ENCODE results near the gene GRAMD1B. TPM values are rescaled to one million over a fixed set of nuclear protein-coding genes. Genes with fewer than 3 reads are reported as not detected.

The GRAMD1B gene
- total RNA-seq, 6 experiments from 2014 or later: 1.0 to 2.0 (median 1.5) TPM

GRCh38 chr11:123537726-123538125 is 107.7 kb downstream of the GRAMD1B start:
- Histone ChIP-seq H3K27ac (no peak overlapping the region), H3K9me3 (no peaks in the 10 kb centered on the region), H3K27me3 (no peaks in the 10 kb centered on the region), H3K4me3 (no peak overlapping the region), H3K36me3 (no peaks in the 10 kb centered on the region), H3K4me1 (no peaks in the 10 kb centered on the region)
- ATAC-seq (no peak), DNase-seq (no peak)
- no peak for TF ChIP-seq POLR2A (IDR thresholded peaks at IDR 0.05)
- TF ChIP-seq CTCF (IDR thresholded peaks at IDR 0.05): no peak
- intact Hi-C loops (cut with DNase I): no loop called here
- WGBS (ENCODE audit: insufficient coverage, low coverage, low lambda C conversion rate, missing lambda C conversion rate): 86% methylated on average over 4 of the region's 4 CpGs

GRCh38 chr11:123543797-123544196 is 113.7 kb downstream of the GRAMD1B start:
- H3K36me3 ChIP-seq: no peaks in the 10 kb centered on the region
- H3K27ac ChIP-seq: no peak overlapping the region
- no peaks in the 10 kb centered on the region for H3K27me3 ChIP-seq
- TF ChIP-seq POLR2A (IDR thresholded peaks at IDR 0.05): no peak
- no peak for TF ChIP-seq CTCF (IDR thresholded peaks at IDR 0.05)
- no peaks in the 10 kb centered on the region for H3K9me3 ChIP-seq
- H3K4me1 ChIP-seq: no peaks in the 10 kb centered on the region
- H3K4me3 ChIP-seq: no peak overlapping the region
- intact Hi-C loops (cut with DNase I): no loop called here
- 67% methylated on average over 4 of the region's 4 CpGs for WGBS (ENCODE audit: insufficient coverage, low coverage, low lambda C conversion rate, missing lambda C conversion rate)
- ATAC-seq (no peak), DNase-seq (no peak)

- 80% methylated on average over 2 of the region's 16 CpGs for WGBS (ENCODE audit: insufficient coverage, low coverage, low lambda C conversion rate, missing lambda C conversion rate)
- Histone ChIP-seq H3K4me3 (no peak overlapping the region), H3K36me3 (no peaks in the 10 kb centered on the region), H3K27ac (no peak overlapping the region), H3K9me3 (no peaks in the 10 kb centered on the region), H3K4me1 (no peaks in the 10 kb centered on the region), H3K27me3 (no peaks in the 10 kb centered on the region)
- intact Hi-C loops (cut with DNase I): no loop called here
- no peak for TF ChIP-seq POLR2A (IDR thresholded peaks at IDR 0.05)
- TF ChIP-seq CTCF (IDR thresholded peaks at IDR 0.05): no peak
- ATAC-seq (no peak), DNase-seq (no peak)
Observed at GRCh38 chr11:123544631-123545375, 114.7 kb downstream of the GRAMD1B start.

- no peaks in the 10 kb centered on the region for H3K9me3 ChIP-seq
- H3K27ac ChIP-seq: no peak overlapping the region
- H3K4me1 ChIP-seq: no peaks in the 10 kb centered on the region
- intact Hi-C loops (cut with DNase I): no loop called here
- ATAC-seq (no peak), DNase-seq (no peak)
- TF ChIP-seq CTCF (IDR thresholded peaks at IDR 0.05): no peak
- no peak for TF ChIP-seq POLR2A (IDR thresholded peaks at IDR 0.05)
- H3K36me3 ChIP-seq: no peaks in the 10 kb centered on the region
- H3K27me3 ChIP-seq: no peaks in the 10 kb centered on the region
- 70% methylated on average over 3 of the region's 4 CpGs for WGBS (ENCODE audit: insufficient coverage, low coverage, low lambda C conversion rate, missing lambda C conversion rate)
- H3K4me3 ChIP-seq: no peak overlapping the region
Observed at GRCh38 chr11:123545726-123546270, 115.7 kb downstream of the GRAMD1B start.
